ENCODE results near the gene FKBP10.

Gene FKBP10

GRCh38 chr17:41796121-41796895 is 16.5 kb upstream of the FKBP10 start:
- peaks cover 8% of the 10 kb centered on the region for H3K4me1 Mint-ChIP-seq
- DNase-seq = no peak
- no peak for ATAC-seq
- H3K27ac Mint-ChIP-seq = no peak overlapping the region
- no peaks in the 10 kb centered on the region for H3K27me3 Mint-ChIP-seq
- no peaks in the 10 kb centered on the region for H3K9me3 Mint-ChIP-seq
- no peak overlapping the region for H3K4me3 Mint-ChIP-seq

GRCh38 chr17:41797377-41797776 is 15.4 kb upstream of the FKBP10 start:
- no peak overlapping the region for H3K27ac Mint-ChIP-seq
- no peaks in the 10 kb centered on the region for H3K9me3 Mint-ChIP-seq
- DNase-seq = no peak
- H3K4me1 Mint-ChIP-seq = peaks cover 14% of the 10 kb centered on the region
- no peaks in the 10 kb centered on the region for H3K27me3 Mint-ChIP-seq
- no peak overlapping the region for H3K4me3 Mint-ChIP-seq
- no peak for ATAC-seq

- Mint-ChIP-seq H3K27me3 (no peaks in the 10 kb centered on the region), H3K9me3 (no peaks in the 10 kb centered on the region), H3K27ac (no peak overlapping the region), H3K4me1 (peaks cover 20% of the 10 kb centered on the region), H3K4me3 (no peak overlapping the region)
- ATAC-seq (no peak), DNase-seq (no peak)
Measured at GRCh38 chr17:41799366-41799765, 13.4 kb upstream of the FKBP10 start.

- Mint-ChIP-seq H3K27me3 (no peaks in the 10 kb centered on the region), H3K27ac (no peak overlapping the region), H3K9me3 (no peaks in the 10 kb centered on the region), H3K4me1 (peaks cover 20% of the 10 kb centered on the region), H3K4me3 (peak overlapping the region in 1 of 2 donors; percentile 10)
- ATAC-seq (peak; percentile 41), DNase-seq (no peak)
Measured at GRCh38 chr17:41800601-41801373, 12.0 kb upstream of the FKBP10 start.

- peak overlapping the region in 1 of 2 donors; percentile 34 for H3K4me3 Mint-ChIP-seq
- H3K27me3 Mint-ChIP-seq = no peaks in the 10 kb centered on the region
- DNase-seq = peak; percentile 63 to 67
- H3K4me1 Mint-ChIP-seq = peaks cover 20% of the 10 kb centered on the region
- no peaks in the 10 kb centered on the region for H3K9me3 Mint-ChIP-seq
- no peak overlapping the region for H3K27ac Mint-ChIP-seq
- peak; percentile 87 for ATAC-seq
Measured at GRCh38 chr17:41801374-41802271, 11.2 kb upstream of the FKBP10 start.

- Mint-ChIP-seq H3K27ac (no peak overlapping the region), H3K4me1 (peaks cover 20% of the 10 kb centered on the region), H3K27me3 (no peaks in the 10 kb centered on the region), H3K4me3 (no peak overlapping the region), H3K9me3 (no peaks in the 10 kb centered on the region)
- DNase-seq (no peak), ATAC-seq (peak; percentile 37)
Measured at GRCh38 chr17:41803049-41804020, 9.5 kb upstream of the FKBP10 start.

- Mint-ChIP-seq H3K27ac (no peak overlapping the region), H3K4me3 (no peak overlapping the region), H3K4me1 (peaks cover 27% of the 10 kb centered on the region)
Measured at GRCh38 chr17:41806685-41807445, 5.9 kb upstream of the FKBP10 start.

GRCh38 chr17:41810659-41811548 is 1.9 kb upstream of the FKBP10 start:
- H3K27me3 Mint-ChIP-seq = peaks cover 38% of the 10 kb centered on the region
- H3K4me1 Mint-ChIP-seq = peaks cover 37% of the 10 kb centered on the region
- peak overlapping the region in 1 of 2 donors; percentile 59 for H3K27ac Mint-ChIP-seq
- peak overlapping the region; percentile 85 to 99 for H3K4me3 Mint-ChIP-seq
- ATAC-seq (peak; percentile 53), DNase-seq (no peak)
- H3K9me3 Mint-ChIP-seq = no peaks in the 10 kb centered on the region

More at GRCh38 chr17:41806685-41807445, 5.9 kb upstream of the FKBP10 start:
- peaks cover 16% of the 10 kb centered on the region for H3K27me3 Mint-ChIP-seq
- ATAC-seq = no peak
- no peaks in the 10 kb centered on the region for H3K9me3 Mint-ChIP-seq
- DNase-seq = no peak

GRCh38 chr17:41811549-41812380 is 1.0 kb upstream of the FKBP10 start, which contains the start of gene P3H4:
Gene P3H4, minus strand, starts transcription at chr17:41811949. Its CDS starts 34 bp downstream, at chr17:41811915.
- Mint-ChIP-seq H3K27ac (peak within 1 kb of the TSS in 1 of 2 donors; percentile 74), H3K9me3 (no peaks in the 10 kb centered on the region), H3K27me3 (peaks cover 38% of the 10 kb centered on the region), H3K4me1 (peaks cover 37% of the 10 kb centered on the region), H3K4me3 (peak within 1 kb of the TSS; percentile 85 to 99)
- peak; percentile 92 for ATAC-seq
- DNase-seq = peak; percentile 78 to 85

GRCh38 chr17:41813152-41813680 is 412 bp downstream of the FKBP10 start:
- Mint-ChIP-seq H3K4me3 (peak overlapping the region; percentile 85 to 99), H3K4me1 (peaks cover 37% of the 10 kb centered on the region), H3K27me3 (peaks cover 38% of the 10 kb centered on the region)

GRCh38 chr17:41813699-41814124 is 908 bp downstream of the FKBP10 start:
- H3K27me3 Mint-ChIP-seq = peaks cover 38% of the 10 kb centered on the region
- no peak overlapping the region for H3K27ac Mint-ChIP-seq
- no peak for DNase-seq
- ATAC-seq = no peak
- H3K4me3 Mint-ChIP-seq = no peak overlapping the region
- no peaks in the 10 kb centered on the region for H3K9me3 Mint-ChIP-seq
- peaks cover 37% of the 10 kb centered on the region for H3K4me1 Mint-ChIP-seq

More at GRCh38 chr17:41813152-41813680, 412 bp downstream of the FKBP10 start:
- no peaks in the 10 kb centered on the region for H3K9me3 Mint-ChIP-seq
- DNase-seq (no peak), ATAC-seq (no peak)
- H3K27ac Mint-ChIP-seq = peak overlapping the region in 1 of 2 donors; percentile 47

GRCh38 chr17:41814195-41814594 is 1.4 kb downstream of the FKBP10 start:
- Mint-ChIP-seq H3K9me3 (no peaks in the 10 kb centered on the region), H3K27me3 (peaks cover 38% of the 10 kb centered on the region), H3K4me1 (peaks cover 37% of the 10 kb centered on the region), H3K4me3 (no peak overlapping the region), H3K27ac (no peak overlapping the region)
- no peak for ATAC-seq
- DNase-seq = no peak

Measured in stimulated activated naive CD8-positive, alpha-beta T cell treated with anti-CD3 and anti-CD28 coated beads, Interleukin-15, amount 100 ng/mL, for 72 hours (primary cell).